HUDEP-2 (cell line): Measurements from ENCODE around the gene MAML2.

Experiments
- DNase-seq, 76 experiments: peaks; one replicate each; lab custom pipeline; 2025; ENCODE audit not compliant: unreplicated experiment in 76 of 76; lab: John Stamatoyannopoulos, UW

Gene MAML2

DNA sequence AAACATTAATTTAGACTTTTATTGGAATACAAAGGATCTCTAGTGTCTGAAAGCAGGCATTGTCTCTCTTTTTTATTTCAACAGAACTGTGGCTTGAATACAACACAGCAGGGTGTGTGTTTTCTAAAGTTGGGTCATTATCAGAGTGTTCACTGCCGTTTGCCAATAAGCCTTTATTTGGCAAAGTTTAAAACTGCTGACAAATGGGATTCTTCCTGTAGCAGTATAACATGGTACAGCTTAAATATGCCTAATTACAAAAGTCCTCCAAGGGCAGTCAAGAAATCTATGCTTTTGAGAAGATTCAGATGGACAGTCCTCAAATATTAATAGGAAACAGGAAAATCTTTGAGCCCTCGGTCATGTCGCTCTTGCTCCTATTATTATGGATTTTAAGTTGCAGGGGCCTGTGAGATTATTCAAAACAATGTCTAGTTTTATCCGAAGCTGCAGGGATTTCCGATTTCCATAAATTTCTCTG lies 199.9 kb downstream of the MAML2 start:
- no peak for DNase-seq

DNA sequence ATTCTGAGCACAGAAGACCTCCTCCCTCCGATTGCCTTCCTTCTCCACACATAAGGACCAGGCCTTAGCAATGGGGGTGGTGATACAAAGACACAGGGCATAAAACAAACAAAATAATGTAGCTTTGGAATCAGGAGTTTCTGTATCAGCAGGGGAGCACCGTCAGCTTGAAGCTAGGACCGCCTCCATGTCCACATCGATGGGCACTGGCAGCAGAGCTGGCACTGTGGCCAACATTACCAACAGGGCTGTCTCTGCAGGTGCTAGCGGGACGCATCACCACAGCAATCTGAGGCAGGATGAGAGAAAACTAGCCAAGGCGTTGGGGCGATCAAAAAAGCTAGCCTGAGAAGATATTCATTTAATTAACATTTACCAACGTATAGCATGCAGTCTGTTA lies 201.4 kb downstream of the MAML2 start:
- DNase-seq, result no peak

DNA sequence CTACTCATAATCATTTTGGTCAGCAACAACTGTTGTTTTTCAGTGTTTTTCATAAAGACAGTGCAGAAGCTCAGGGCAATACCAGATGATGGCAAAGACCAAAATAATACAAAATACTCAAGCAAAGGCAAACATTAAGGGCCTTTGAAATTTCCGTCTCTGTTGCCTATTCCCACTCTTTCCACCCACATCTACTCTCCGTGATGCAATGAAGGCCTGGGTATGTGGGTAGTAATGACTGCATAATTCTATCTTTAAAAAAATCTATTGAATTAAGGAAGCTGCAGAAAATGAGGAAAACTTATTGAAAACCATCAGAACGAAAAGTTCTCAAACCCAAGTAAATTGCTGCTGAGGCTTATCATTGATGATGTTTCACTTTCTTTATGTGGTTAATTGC lies 203.3 kb downstream of the MAML2 start:
- no peak for DNase-seq

DNA sequence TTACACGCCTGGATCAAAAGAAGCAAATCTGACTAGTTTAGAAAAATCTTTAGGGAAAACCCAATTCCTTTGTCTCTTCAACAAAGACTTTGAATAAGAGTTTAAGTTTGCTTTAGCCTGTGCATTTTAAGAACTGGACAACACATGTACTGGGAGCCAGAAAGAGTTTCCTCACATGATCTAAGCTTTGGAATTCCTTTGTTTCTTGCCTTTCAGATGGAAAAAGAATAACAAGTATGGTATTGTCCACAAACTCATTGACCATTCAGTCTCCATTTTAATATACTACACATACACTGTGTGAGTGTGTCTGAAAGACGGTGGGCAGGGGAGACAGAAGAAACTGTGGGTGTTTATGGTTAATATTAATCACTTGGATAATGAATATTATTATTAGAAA lies 205.6 kb downstream of the MAML2 start:
- no peak for DNase-seq

DNA sequence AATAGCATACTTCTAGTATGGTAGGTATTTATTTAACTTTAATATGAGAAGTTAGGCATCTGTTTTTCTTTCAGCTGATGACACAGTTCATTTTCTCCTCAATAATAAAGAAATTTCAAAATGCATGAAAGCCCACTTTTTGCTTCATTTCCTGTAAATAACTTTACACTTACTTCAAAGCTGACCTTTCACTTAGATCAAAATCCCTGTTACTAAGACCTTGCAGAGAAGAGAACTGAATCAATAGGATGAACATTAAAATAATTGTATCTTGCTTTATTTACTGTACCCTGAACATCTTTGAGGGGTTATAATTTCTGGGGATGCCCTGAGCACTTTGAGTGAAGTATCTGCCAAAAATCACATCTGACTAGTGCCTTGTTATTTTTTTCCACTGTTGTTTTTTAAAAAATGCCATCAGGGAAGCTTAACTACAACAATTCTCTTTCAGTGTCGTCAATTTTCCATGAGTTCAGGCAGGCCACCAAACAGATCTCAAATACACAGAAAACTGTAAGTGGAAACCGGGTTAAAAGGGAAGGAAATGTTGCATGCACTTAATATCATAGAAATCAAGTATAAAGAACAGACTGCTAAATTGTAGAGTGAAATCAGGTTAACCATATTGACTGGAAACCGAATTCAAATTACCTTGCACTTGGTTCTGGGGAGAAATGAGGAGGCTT lies 206.2 kb downstream of the MAML2 start:
- DNase-seq, result no peak

DNA sequence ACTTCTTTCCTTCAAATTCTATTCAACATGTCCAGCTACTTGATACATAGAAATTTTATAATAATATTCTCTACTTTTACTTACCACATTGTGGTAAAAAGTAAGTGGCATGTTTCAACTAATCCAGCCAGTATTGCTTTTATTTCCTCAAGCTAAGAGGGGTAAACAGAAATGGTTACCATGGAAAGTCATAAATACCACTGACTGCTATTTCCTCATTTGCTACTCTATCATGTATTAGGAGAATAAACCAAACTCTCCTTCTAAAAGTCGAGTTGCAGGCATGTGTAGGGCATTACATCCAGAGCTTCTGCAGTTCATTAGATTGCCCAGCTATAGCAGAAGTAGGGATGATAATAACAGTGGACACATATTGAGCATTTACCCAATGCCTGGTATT lies 208.4 kb downstream of the MAML2 start:
- DNase-seq, result no peak

DNA sequence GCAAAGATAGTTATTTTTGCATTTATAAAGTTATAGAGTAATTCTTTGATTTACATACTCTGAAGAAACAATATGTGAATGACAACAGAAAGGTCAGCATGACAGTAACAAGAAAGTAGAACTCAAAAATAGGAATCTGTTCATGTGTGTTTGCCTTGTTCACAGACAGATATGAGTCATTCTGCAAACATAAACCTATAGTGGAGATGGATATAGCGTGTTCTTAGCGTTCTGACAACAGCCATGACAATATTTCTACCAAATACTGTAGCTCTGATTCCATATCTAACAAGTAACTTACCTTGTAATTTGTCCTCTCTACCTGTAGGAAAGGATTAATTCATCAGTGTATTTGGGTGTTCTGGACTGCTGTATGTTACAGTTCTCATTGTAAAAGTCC lies 210.6 kb downstream of the MAML2 start:
- no peak for DNase-seq

DNA sequence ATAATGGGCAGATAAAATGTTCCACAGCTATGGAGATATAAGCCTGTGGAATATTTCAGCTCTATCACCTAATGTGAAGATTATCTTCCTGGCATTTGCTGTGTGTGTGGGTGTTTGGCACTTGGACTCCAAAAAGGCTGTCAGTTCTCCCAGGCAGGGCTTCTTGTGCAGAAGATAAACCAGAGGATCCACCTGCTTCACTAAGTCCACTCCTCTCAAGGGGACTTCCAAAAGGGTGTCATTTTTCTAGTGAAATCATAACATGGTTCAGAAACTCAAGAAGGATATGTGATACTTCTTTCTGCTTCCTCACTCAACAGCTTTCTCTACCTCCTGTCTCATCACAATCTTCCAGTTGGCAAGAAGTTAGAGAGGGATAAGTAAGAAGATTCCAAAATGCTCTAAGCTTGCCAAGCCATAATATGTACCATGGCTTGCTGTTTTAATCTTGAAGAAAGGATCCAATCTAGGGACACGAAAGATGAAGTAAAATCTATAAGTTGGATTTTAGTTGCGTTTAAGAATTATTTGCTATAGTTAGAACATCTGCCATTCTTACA lies 212.9 kb downstream of the MAML2 start:
- DNase-seq, result no peak

DNA sequence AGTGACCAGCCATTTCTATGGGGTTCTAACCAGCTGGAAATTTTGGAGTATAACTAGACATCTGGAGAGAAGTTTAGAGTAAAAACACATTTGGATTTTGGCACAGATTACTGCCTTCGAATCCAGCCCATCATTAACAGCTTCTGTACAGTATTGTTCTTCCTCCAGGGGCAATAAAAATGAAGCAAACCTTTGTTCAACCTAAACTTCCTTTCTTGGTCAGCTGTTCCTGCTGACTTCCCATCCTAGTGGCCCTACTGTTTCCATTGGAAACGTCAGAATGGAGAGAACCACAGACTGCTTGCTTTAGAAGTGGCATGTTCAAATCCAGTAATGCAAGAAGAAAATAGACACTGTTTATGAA lies 215.4 kb downstream of the MAML2 start:
- no peak for DNase-seq

DNA sequence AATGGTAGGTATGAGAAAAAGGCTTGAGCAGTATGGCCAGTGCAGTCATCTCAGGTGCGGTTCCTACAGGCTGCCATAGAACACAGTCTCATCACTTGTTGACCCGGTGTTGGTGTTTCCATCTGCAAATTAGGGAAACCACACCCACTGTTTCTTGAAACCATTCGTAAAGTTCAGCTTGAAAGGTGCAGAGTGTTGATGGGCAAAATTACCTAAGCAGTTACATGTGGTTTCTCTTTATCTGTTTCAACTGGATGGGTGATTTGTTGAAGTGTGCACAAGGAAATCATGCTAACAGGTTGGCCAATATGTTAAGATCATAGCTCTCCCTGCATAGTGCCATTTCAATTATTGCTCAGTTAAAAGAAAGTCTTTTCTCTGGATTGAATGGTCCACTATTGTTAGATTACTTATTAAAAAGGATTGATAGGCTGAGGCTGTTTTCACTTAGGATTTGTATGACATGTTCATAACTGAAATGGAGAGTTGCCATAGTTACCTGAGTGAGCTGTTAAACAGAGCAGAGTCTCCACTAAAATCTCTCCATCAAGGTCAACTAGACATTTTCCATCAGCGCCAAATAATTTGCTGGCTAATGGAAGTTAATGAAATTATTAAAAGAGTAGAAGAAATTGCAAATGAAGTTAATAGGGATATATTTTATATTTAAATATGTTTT lies 215.9 kb downstream of the MAML2 start:
- no peak for DNase-seq

DNA sequence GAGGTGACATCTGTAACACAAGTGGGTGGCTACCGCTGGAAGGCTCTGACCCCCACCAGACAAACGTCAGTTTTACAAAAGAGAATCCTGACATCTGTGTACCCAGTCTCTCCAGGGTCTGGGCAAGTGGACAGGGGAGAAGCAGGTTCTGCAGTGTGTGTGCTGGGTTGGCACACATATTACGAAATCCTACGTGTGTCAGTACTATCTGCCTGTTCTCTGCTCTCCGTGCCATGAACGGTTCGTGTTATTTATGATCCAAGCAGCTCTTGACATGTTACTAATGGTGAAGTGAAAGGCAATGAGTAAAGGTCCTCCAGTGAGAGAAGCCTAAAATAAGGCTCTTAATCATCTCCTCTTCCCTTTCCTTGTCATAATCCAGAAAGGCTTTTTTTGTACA lies 217.6 kb downstream of the MAML2 start:
- no peak for DNase-seq

DNA sequence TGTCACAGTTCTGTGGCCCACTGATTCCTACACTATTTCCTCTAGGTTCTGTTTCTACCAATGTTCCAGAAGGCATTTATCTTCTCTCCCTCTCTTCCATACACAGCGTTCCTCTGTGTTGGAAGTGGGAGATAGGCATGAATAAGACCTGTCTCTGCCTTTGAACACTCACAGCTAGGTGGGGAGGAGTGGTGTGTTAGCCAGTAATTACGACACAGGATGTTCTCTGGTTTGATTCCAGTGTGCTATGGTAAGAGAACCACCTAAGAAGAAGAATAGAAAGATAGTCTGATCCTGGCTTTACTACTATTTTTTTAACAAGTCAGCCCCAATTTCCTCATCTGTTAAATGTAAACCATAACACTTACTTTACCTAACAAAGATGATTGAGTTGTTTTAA lies 218.8 kb downstream of the MAML2 start:
- no peak for DNase-seq

DNA sequence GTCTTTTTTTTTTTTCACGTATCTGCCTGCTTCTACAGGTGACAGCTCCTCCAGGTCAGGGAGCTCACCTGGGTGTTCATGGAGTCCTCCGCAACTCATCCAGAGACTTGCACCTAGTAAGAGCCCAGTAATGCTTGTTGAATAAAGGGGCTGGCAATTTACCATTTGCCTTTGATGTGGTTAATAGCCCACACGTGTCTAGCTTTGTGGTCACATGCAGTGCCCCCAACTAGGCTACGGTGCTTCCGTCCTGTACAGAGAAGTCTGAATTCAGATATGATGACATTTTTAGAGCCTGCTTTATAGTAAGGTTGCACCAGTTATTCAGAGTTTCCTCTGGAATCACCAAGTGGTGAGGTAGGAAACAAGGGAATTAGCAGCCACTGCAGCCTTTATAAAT lies 219.7 kb downstream of the MAML2 start:
- DNase-seq, result no peak

DNA sequence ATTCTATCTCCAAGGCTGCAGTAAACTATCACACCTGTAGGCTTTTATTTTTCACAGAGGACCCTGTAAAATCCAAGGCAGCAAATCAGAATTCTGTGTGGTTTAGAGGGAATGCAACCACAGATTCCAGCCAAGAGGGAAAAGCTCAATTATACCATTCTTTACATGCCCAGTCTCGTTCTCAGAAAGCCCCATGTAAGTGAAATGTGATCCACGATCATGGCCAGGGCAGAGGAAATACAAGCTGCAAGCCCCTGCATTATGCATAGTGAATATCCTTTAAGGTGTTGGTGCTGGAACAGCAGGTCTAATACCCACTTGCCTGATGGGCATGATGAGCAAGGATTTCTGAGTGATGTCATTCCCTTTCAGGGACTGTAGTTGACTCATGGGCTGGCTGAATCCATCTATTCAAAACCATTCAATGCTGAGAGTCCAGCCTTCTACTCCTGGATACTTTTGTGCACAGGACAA lies 220.4 kb downstream of the MAML2 start:
- no peak for DNase-seq

DNA sequence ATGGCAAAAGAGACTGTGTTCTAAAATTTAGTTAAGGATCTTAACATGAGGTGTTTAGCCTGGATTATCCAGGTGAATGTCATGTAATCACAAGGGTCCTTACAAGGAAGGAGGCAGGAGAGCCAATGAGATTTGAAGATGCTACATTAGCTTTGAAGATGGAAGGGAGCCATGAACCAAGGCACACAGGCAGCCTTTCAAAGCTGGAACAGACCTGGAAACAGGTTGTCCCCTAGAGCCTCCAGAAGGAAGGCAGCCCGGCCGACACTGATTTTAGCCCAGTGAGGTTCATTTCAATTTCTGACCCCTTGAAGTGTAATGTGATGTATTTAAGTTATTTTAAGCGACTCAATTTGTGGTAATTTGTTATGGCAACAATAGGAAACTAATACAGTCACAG lies 223.8 kb downstream of the MAML2 start:
- no peak for DNase-seq

DNA sequence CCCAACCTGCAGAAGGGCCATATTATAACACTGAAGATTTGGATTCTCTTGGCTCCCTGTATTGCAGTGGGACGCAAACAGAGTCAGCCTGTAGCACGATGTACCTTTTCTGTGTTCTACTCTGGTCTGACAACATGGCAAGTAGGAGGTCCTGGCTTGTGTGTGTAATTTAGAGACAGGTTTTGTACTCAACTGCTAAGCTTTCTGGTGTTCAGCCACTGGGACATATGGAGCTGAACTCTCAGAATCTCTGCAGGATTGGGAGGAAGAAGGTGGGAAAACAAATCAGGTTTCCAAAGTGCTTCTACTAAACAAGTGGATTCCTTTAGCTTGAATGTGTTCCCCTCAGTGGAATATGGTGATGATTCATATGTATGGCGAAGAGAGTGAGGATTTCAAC lies 226.6 kb downstream of the MAML2 start:
- DNase-seq, result no peak

DNA sequence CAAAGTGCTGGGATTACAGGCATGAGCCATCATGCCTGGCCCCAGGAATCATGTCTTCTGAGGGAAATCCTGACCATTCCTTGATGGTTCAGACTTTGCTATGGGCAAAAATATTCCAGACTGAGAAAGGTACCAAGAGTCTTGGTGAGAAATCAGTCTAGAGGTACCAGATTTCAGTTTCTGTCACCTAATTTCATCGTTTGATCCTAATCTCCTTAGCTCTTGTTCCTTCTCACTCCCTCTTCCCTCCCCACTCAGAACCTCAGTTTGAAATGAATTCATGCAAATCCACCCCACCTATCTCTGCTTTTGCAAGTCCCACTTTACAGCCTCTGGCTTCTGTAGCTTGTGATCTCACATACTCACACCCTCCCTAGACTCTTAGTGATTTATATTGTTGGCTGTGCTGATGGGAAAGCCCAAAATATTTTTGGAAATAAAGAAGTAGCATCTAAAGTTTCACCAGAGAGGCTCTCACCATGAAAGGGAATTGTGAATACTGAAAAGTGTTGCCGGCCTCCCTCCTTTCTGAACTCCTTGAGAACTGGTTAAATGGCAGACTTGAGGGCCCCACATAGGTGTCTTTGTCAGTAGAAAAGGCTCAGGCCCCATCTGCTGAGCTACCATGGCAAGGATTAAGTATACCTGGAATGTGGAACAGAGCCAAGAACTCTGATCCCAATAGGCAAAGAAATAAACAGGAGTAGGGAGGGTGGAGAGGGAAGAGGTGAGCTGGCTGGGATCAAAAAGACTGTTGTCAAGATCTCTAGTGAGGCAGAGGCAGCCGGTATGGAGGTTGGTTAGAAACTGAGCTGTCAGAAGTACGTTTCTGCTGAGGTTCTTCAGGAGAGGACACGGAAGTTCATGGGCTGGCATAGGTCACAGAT lies 228.6 kb downstream of the MAML2 start:
- no peak for DNase-seq

DNA sequence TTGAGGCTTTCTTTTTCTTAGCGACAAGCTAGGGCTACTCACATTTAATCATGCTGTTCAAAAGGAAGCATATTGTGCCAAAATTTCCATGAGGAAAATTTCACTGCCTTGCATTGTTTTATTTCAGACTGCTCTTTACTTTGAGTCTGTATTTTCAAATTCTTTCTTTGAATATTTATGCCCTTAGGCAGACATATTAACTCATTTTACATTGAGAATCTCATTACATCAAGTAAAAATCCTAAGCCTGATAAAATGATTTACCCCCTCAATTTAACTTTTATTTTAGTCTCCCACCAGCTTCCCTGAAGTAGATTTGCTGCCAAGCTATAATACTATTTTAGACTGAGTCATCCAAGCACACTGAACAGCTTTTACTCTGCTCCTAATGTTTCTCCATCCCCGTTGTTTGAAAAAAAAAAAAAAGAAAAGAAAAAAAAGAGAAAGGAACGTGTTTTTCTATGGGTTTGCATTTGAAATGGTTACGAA lies 229.8 kb downstream of the MAML2 start:
- DNase-seq, result no peak

DNA sequence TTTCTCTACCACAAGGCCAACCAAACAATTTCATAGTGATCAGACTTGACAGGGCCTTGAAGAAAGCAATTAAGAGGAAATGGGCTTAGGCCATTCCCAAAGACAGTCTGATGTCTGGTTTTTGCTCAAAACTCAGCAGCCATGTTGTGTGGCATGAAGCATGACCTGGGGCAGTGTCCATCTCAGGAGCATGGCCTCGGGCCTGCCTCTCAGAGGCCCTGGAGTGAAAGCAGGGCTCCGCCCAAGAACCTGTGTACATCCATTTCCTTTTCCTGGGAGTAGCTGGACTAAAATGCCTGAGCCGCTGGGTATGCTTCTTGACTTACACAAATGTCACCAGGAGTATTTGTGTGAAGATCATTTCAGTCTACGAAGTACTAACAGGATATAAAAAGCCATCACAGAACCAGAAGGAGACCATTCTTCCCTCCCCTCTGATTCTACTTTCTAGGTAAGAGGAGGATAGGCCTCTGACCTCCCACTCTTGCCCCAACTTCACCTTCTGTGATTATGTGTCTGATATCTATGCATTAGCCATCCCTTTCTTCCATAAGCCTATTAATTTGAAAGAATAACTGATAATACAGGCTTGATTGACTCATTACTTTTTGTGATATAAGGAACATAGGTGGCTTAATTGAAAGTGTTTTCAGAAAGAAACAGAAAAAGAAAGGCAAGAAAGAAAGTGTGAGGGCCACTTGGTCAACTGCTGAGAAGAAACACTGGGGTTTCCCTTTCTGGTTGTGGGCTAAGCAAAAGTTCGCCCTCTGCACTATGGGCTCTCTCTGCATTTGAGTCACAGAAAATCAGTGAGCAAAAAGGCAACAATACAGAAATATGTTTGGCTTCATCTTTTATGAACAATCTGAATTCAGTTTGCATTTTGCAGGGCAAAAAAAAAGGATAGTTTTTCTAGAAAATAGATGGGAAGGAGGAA lies 230.5 kb downstream of the MAML2 start:
- DNase-seq, result no peak

DNA sequence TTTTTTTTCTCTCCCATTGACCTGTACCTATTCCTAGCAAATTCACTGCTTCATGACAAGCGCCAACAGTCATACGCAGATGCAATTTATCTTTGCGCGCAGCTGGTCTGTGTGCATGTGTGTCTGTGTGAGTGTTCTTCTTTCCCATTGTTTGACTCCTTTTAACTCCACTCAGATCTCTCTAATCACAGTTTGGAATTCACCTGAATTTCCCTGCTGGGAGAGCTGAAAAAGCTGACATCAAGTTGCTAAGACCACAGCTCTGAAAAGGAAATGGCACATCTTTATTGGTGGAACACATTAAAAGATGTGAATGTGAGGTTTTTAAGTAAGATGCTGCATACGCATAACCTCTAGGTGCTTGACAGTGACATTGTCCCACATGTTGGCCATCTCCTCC lies 231.7 kb downstream of the MAML2 start:
- DNase-seq, result no peak
